Caco-2 (cell line): ENCODE measurements around the gene JDP2. TPM values are rescaled to one million over a fixed set of nuclear protein-coding genes. Genes with fewer than 3 reads are reported as not detected.

ENCODE experiments used
- BruUV-seq: library from RNA; stranded (reverse); fragments of 400-500 nt; replicated peaks from 2 replicates; lab custom pipeline; 2021; lab: Mats Ljungman, UMichigan
- CTCF ChIA-PET: fragments of 300-600 bp; sonication (Branson Sonifier 250); formaldehyde crosslinking; loops from one replicate; lab custom pipeline; 2022; ENCODE audit warnings: antibody characterized with exemption; lab: Charles Lee
- POLR2A ChIA-PET: fragments of 300-600 bp; sonication (Branson Sonifier 250); formaldehyde crosslinking; loops from one replicate; lab custom pipeline; 2022; ENCODE audit warnings: antibody characterized with exemption; lab: Charles Lee
- DNase-seq, 2 experiments: peaks; one replicate each; pipeline versions ENCODE4 v3.0.0 to v3.0.0-alpha.2; 2020 to 2022
- H3K27me3 ChIP-seq: replicated peaks from 2 replicates; pipeline ENCODE4 v1.6.0; 2011; ENCODE audit warnings: low read length; ENCODE audit not compliant: control insufficient read depth, insufficient read depth
- H3K36me3 ChIP-seq: 2 replicates; pipeline ENCODE4 v1.5.1; 2011; ENCODE audit warnings: low read length; ENCODE audit not compliant: control insufficient read depth, insufficient read depth
- H3K4me1 ChIP-seq: fragments of 250-450 bp; sonication (Bioruptor Pico); 2 replicates; pipeline ENCODE4 v1.5.1; 2020; ENCODE audit warnings: mild to moderate bottlenecking
- H3K4me3 ChIP-seq: 2 replicates; pipeline ENCODE4 v1.5.1; 2011; ENCODE audit warnings: low read depth, mild to moderate bottlenecking, control low read depth, low read length
- H3K9me3 ChIP-seq: fragments of 250-450 bp; sonication (Bioruptor Pico); 2 replicates; pipeline ENCODE4 v1.5.1; 2020; ENCODE audit warnings: mild to moderate bottlenecking, moderate library complexity
- H3K27ac Mint-ChIP-seq: one replicate; pipeline ENCODE4 v1.8.0; 2022; ENCODE audit warnings: mixed read lengths; ENCODE audit not compliant: unreplicated experiment
- H3K27me3 Mint-ChIP-seq: one replicate; pipeline ENCODE4 v1.8.0; 2022; ENCODE audit warnings: mixed read lengths; ENCODE audit not compliant: insufficient read depth, unreplicated experiment
- H3K36me3 Mint-ChIP-seq: one replicate; pipeline ENCODE4 v1.8.0; 2022; ENCODE audit warnings: mild to moderate bottlenecking, mixed read lengths; ENCODE audit not compliant: insufficient read depth, unreplicated experiment
- H3K4me1 Mint-ChIP-seq: one replicate; pipeline ENCODE4 v1.8.0; 2022; ENCODE audit warnings: low read depth, mixed read lengths; ENCODE audit not compliant: unreplicated experiment
- H3K4me3 Mint-ChIP-seq: one replicate; pipeline ENCODE4 v1.8.0; 2022; ENCODE audit warnings: mild to moderate bottlenecking, moderate library complexity, mixed read lengths; ENCODE audit not compliant: unreplicated experiment
- H3K9me3 Mint-ChIP-seq: one replicate; pipeline ENCODE4 v1.8.0; 2022; ENCODE audit warnings: mixed read lengths; ENCODE audit not compliant: unreplicated experiment
- CTCF ChIP-seq, 2 experiments: fragments of 200-600 bp in 1 of 2; IDR thresholded peaks; 1 replicate in 1 of 2; 2 replicates in 1 of 2; pipeline versions ENCODE4 v1.5.1 to v1.8.0; 2011 to 2022; ENCODE audit warnings: antibody characterized with exemption in 1 of 2, control low read depth in 1 of 2, inconsistent platforms in 1 of 2, low read depth in 1 of 2, low read length in 1 of 2, mild to moderate bottlenecking in 1 of 2, moderate library complexity in 1 of 2; ENCODE audit not compliant: insufficient read depth in 1 of 2, severe bottlenecking in 1 of 2, unreplicated experiment in 1 of 2
- intact Hi-C: fragments of 100-400 bp; cut with micrococcal nuclease; formaldehyde crosslinking; loops from one replicate; pipeline ENCODE4 v1.10.0; 2022; ENCODE audit not compliant: unreplicated experiment
- total RNA-seq: library from RNA; stranded (reverse); gene quantifications from 2 replicates; pipeline ENCODE4 v1.2.3, GENCODE V29; 2022

JDP2 gene
- total RNA-seq, 1 experiment from 2014 or later: 95.7 TPM

GRCh38 chr14:75521415-75522199 lies 93.8 kb downstream of the JDP2 start:
- Mint-ChIP-seq H3K36me3 (no peaks in the 10 kb centered on the region), H3K4me1 (peaks cover 29% of the 10 kb centered on the region), H3K9me3 (no peaks in the 10 kb centered on the region), H3K27ac (peak overlapping the region; percentile 81), H3K4me3 (peak overlapping the region; percentile 43), H3K27me3 (no peaks in the 10 kb centered on the region)
- H3K4me1 ChIP-seq: peaks cover 48% of the 10 kb centered on the region
- ChIA-PET CTCF (interaction anchor here (0.5 to 3.7 kb wide), 5 partner anchors 32 to 139 kb away, joined by 3 to 23 read pairs (median 7); partner anchors contain the start of gene ERG28), POLR2A (interaction anchor here (0.5 to 1.6 kb wide), 5 partner anchors 34 to 1800 kb away, joined by 3 to 9 read pairs (median 4); partner anchors contain the start of genes ERG28 and TTLL5)
- TF ChIP-seq CTCF (IDR thresholded peaks at IDR 0.05; ENCODE audit: insufficient read depth in 1 of 2, low read depth in 1 of 2, low read length in 1 of 2, severe bottlenecking in 1 of 2, unreplicated experiment in 1 of 2): no peak
- DNase-seq: peak; percentile 65 to 77
- H3K4me3 ChIP-seq: no peak overlapping the region
- H3K36me3 ChIP-seq: no peaks in the 10 kb centered on the region
- BruUV-seq: TSS peak; percentile 86
- H3K9me3 ChIP-seq: no peaks in the 10 kb centered on the region
- intact Hi-C loops: loop anchor here (1.0 to 2.0 kb wide), 4 partner anchors 32 to 139 kb away; partner anchors contain the start of genes ERG28 and TTLL5
- H3K27me3 ChIP-seq: no peaks in the 10 kb centered on the region

- H3K4me3 ChIP-seq: no peak within 1 kb of the TSS
- peaks cover 48% of the 10 kb centered on the region for H3K4me1 ChIP-seq
- H3K27ac Mint-ChIP-seq: peak within 1 kb of the TSS; percentile 81
- intact Hi-C loops: no loop called here
- H3K36me3 ChIP-seq: no peaks in the 10 kb centered on the region
- peak within 1 kb of the TSS; percentile 43 for H3K4me3 Mint-ChIP-seq
- no peaks in the 10 kb centered on the region for H3K27me3 ChIP-seq
- no peak for DNase-seq
- no peaks in the 10 kb centered on the region for H3K27me3 Mint-ChIP-seq
- H3K9me3 Mint-ChIP-seq: no peaks in the 10 kb centered on the region
- BruUV-seq: no TSS peak
- H3K4me1 Mint-ChIP-seq: peaks cover 29% of the 10 kb centered on the region
- CTCF ChIA-PET: interaction anchor here (0.5 to 3.7 kb wide), 4 partner anchors 32 to 643 kb away, joined by 4 to 23 read pairs (median 6); no protein-coding TSS in a partner anchor
- POLR2A ChIA-PET: interaction anchor here (0.5 to 1.6 kb wide), 4 partner anchors 33 to 264 kb away, joined by 3 to 9 read pairs (median 4); partner anchors contain the start of genes ERG28 and TTLL5
- H3K36me3 Mint-ChIP-seq: no peaks in the 10 kb centered on the region
- H3K9me3 ChIP-seq: no peaks in the 10 kb centered on the region
- no peak for TF ChIP-seq CTCF (IDR thresholded peaks at IDR 0.05; ENCODE audit: insufficient read depth in 1 of 2, low read depth in 1 of 2, low read length in 1 of 2, severe bottlenecking in 1 of 2, unreplicated experiment in 1 of 2)
Observed at GRCh38 chr14:75522224-75522982, 94.6 kb downstream of the JDP2 start, which contains the start of gene BATF. Gene BATF (plus strand): TSS chr14:75522469. CDS start chr14:75522683, 214 bp downstream.

- no TSS peak for BruUV-seq
- peak overlapping the region; percentile 81 for H3K27ac Mint-ChIP-seq
- no peaks in the 10 kb centered on the region for H3K9me3 Mint-ChIP-seq
- no peaks in the 10 kb centered on the region for H3K27me3 ChIP-seq
- peak overlapping the region; percentile 43 for H3K4me3 Mint-ChIP-seq
- CTCF ChIA-PET: interaction anchor here (0.5 to 3.7 kb wide), 2 partner anchors 38 to 643 kb away, joined by 4 to 23 read pairs; no protein-coding TSS in a partner anchor
- H3K4me1 ChIP-seq: peaks cover 48% of the 10 kb centered on the region
- no peaks in the 10 kb centered on the region for H3K36me3 ChIP-seq
- no peaks in the 10 kb centered on the region for H3K36me3 Mint-ChIP-seq
- no peaks in the 10 kb centered on the region for H3K9me3 ChIP-seq
- DNase-seq: no peak
- H3K4me3 ChIP-seq: no peak overlapping the region
- peaks cover 29% of the 10 kb centered on the region for H3K4me1 Mint-ChIP-seq
- intact Hi-C loops: no loop called here
- POLR2A ChIA-PET: no interaction called here
- no peaks in the 10 kb centered on the region for H3K27me3 Mint-ChIP-seq
- no peak for TF ChIP-seq CTCF (IDR thresholded peaks at IDR 0.05; ENCODE audit: insufficient read depth in 1 of 2, low read depth in 1 of 2, low read length in 1 of 2, severe bottlenecking in 1 of 2, unreplicated experiment in 1 of 2)
Observed at GRCh38 chr14:75522983-75523318, 95.1 kb downstream of the JDP2 start.
